GM12892 (cell line): ENCODE data around the gene GALNT10.

Experiments
- POLR2A ChIP-seq: IDR thresholded peaks from 2 replicates; pipeline ENCODE4 v1.6.1; 2011; ENCODE audit warnings: low read depth, low read length, control low read depth
- POLR2AphosphoS5 ChIP-seq: IDR thresholded peaks from 2 replicates; pipeline ENCODE4 v1.6.1; 2011; ENCODE audit warnings: low read depth, low read length, control low read depth

GRCh38 chr5:154147666-154148065, 42.9 kb upstream of the GALNT10 start:
- TF ChIP-seq POLR2A (no peak), POLR2AphosphoS5 (no peak)
